ENCODE data around the gene GTPBP6.
"Not testable (repeated sequence)": the region's sequence is repeated elsewhere in the genome, so short reads cannot be mapped to it uniquely, and the experiment has no call there.

- TF ChIP-seq CTCF, POLR2A (IDR thresholded peaks at IDR 0.05): not testable (repeated sequence)
These were observed 11.6 kb upstream of the GTPBP6 start for GRCh38 chrX:330141-330725.
